Measurements from ENCODE around the gene ACAP1.

The ACAP1 gene

GRCh38 chr17:7392696-7393612 is 56.6 kb downstream of the ACAP1 start:
- peaks cover 0 to 38% (median 25%) of the 10 kb centered on the region in 3 donors for H3K36me3 ChIP-seq
- H3K27ac ChIP-seq = peak overlapping the region; percentile 88 to 90

GRCh38 chr17:7393613-7394451 is 57.5 kb downstream of the ACAP1 start:
- Histone ChIP-seq H3K4me1 (peaks cover 0 to 26% (median 16%) of the 10 kb centered on the region in 4 donors), H3K4me3 (peak overlapping the region; percentile 62 to 73), H3K27me3 (no peaks in the 10 kb centered on the region), H3K9me3 (no peaks in the 10 kb centered on the region), H3K27ac (peak overlapping the region; percentile 88 to 90), H3K36me3 (peaks cover 0 to 29% (median 22%) of the 10 kb centered on the region in 3 donors)
- DNase-seq = no peak
- no peak for TF ChIP-seq CTCF (IDR thresholded peaks at IDR 0.05)
- intact Hi-C loops (cut with DNase I; ENCODE audit: low total_unique reads) = no loop called here

More at GRCh38 chr17:7392696-7393612, 56.6 kb downstream of the ACAP1 start:
- Histone ChIP-seq H3K4me3 (peak overlapping the region; percentile 62 to 73), H3K27me3 (no peaks in the 10 kb centered on the region), H3K9me3 (no peaks in the 10 kb centered on the region), H3K4me1 (peaks cover 0 to 26% (median 16%) of the 10 kb centered on the region in 4 donors)
- intact Hi-C loops (cut with DNase I; ENCODE audit: low total_unique reads) = no loop called here
- no peak for DNase-seq
- TF ChIP-seq CTCF (IDR thresholded peaks at IDR 0.05) = no peak

- peak; percentile 27 to 51 for TF ChIP-seq CTCF (IDR thresholded peaks at IDR 0.05)
- Histone ChIP-seq H3K36me3 (peaks cover 0 to 21% (median 15%) of the 10 kb centered on the region in 3 donors), H3K27me3 (no peaks in the 10 kb centered on the region), H3K4me3 (peak within 1 kb of the TSS; percentile 62 to 73), H3K27ac (peak within 1 kb of the TSS; percentile 88 to 90), H3K9me3 (no peaks in the 10 kb centered on the region), H3K4me1 (peaks cover 0 to 26% (median 16%) of the 10 kb centered on the region in 4 donors)
- intact Hi-C loops (cut with DNase I; ENCODE audit: low total_unique reads) = no loop called here
- DNase-seq = peak; percentile 87 to 94
Measured at GRCh38 chr17:7394452-7395191, 58.3 kb downstream of the ACAP1 start, which contains the start of gene PLSCR3. TSS of gene PLSCR3 (minus strand) at chr17:7394525. CDS start at chr17:7394110, 415 bp downstream.

- H3K9me3 ChIP-seq = no peaks in the 10 kb centered on the region
- intact Hi-C loops (cut with DNase I; ENCODE audit: low total_unique reads) = no loop called here
- no peak for TF ChIP-seq CTCF (IDR thresholded peaks at IDR 0.05)
Measured at GRCh38 chr17:7396147-7396546, 59.8 kb downstream of the ACAP1 start.

GRCh38 chr17:7398612-7399011 is 62.3 kb downstream of the ACAP1 start:
- intact Hi-C loops (cut with DNase I; ENCODE audit: low total_unique reads) = no loop called here
- Histone ChIP-seq H3K4me1 (peaks cover 0 to 28% (median 25%) of the 10 kb centered on the region in 4 donors), H3K27me3 (no peaks in the 10 kb centered on the region), H3K9me3 (no peaks in the 10 kb centered on the region), H3K27ac (no peak overlapping the region), H3K4me3 (no peak overlapping the region), H3K36me3 (no peaks in the 10 kb centered on the region)
- no peak for TF ChIP-seq CTCF (IDR thresholded peaks at IDR 0.05)
- no peak for DNase-seq

More at GRCh38 chr17:7396147-7396546, 59.8 kb downstream of the ACAP1 start:
- Histone ChIP-seq H3K27ac (no peak overlapping the region), H3K27me3 (no peaks in the 10 kb centered on the region), H3K4me3 (no peak overlapping the region), H3K36me3 (peaks cover 0 to 6% (median 0%) of the 10 kb centered on the region in 3 donors), H3K4me1 (peaks cover 0 to 24% (median 16%) of the 10 kb centered on the region in 4 donors)
- no peak for DNase-seq

All from tibial artery (tissue), 4 donors.